HG03460 (cell line): Measurements from ENCODE around the gene BRD1.
"Not testable (repeated sequence)": the region's sequence is repeated elsewhere in the genome, so short reads cannot be mapped to it uniquely, and the experiment has no call there.

Experiments
- ATAC-seq: cut with Tn5 transposase; IDR thresholded peaks from one replicate; pipeline ENCODE4 v1.9.1; 2021; ENCODE audit not compliant: unreplicated experiment

Gene BRD1

GRCh38 chr22:49827271-49827852 is 311 bp downstream of the BRD1 start:
- no peak for ATAC-seq

GRCh38 chr22:49826603-49827270 is 936 bp downstream of the BRD1 start:
- no peak for ATAC-seq

GRCh38 chr22:49825944-49826602 is 1.6 kb downstream of the BRD1 start:
- ATAC-seq, result no peak

GRCh38 chr22:49825436-49825835 is 2.2 kb downstream of the BRD1 start:
- ATAC-seq, result no peak

GRCh38 chr22:49824936-49825335 is 2.7 kb downstream of the BRD1 start:
- ATAC-seq, result no peak

GRCh38 chr22:49824185-49824925 is 3.3 kb downstream of the BRD1 start:
- no peak for ATAC-seq

- no peak for ATAC-seq
Measured at GRCh38 chr22:49823289-49824045, 4.2 kb downstream of the BRD1 start.

- ATAC-seq, result not testable (repeated sequence)
Measured at GRCh38 chr22:49821741-49822140, 5.9 kb downstream of the BRD1 start.

GRCh38 chr22:49820984-49821383 is 6.7 kb downstream of the BRD1 start:
- ATAC-seq, result no peak

GRCh38 chr22:49817359-49817758 is 10.3 kb downstream of the BRD1 start:
- no peak for ATAC-seq

GRCh38 chr22:49815641-49816091 is 12.0 kb downstream of the BRD1 start:
- ATAC-seq, result no peak

- no peak for ATAC-seq
Measured at GRCh38 chr22:49814856-49815255, 12.8 kb downstream of the BRD1 start.

- ATAC-seq, result no peak
Measured at GRCh38 chr22:49814164-49814686, 13.4 kb downstream of the BRD1 start.

GRCh38 chr22:49812838-49813237 is 14.8 kb downstream of the BRD1 start:
- ATAC-seq, result no peak

- no peak for ATAC-seq
Measured at GRCh38 chr22:49811020-49811791, 16.5 kb downstream of the BRD1 start.

GRCh38 chr22:49810363-49811019 is 17.2 kb downstream of the BRD1 start:
- ATAC-seq, result no peak

- ATAC-seq, result no peak
Measured at GRCh38 chr22:49807780-49808708, 19.6 kb downstream of the BRD1 start.

GRCh38 chr22:49807129-49807528 is 20.5 kb downstream of the BRD1 start:
- ATAC-seq, result no peak
